PC-3 (cell line): ENCODE measurements around the gene UNC13C. TPM values are rescaled to one million over a fixed set of nuclear protein-coding genes. Genes with fewer than 3 reads are reported as not detected.

ENCODE experiments used
- ATAC-seq: fragments of 200-7000 bp; cut with Tn5 transposase; 2 replicates; pipeline ENCODE4 v1.9.1; 2020; ENCODE audit warnings: mild to moderate bottlenecking, moderate library complexity
- BruUV-seq: library from RNA; stranded (reverse); fragments of 400-500 nt; replicated peaks from 2 replicates; lab custom pipeline; 2021; lab: Mats Ljungman, UMichigan
- CTCF ChIA-PET: fragments of 300-600 bp; sonication (Branson Sonifier 250); formaldehyde crosslinking; loops from one replicate; lab custom pipeline; 2022; ENCODE audit warnings: antibody characterized with exemption; lab: Charles Lee
- POLR2A ChIA-PET: fragments of 300-600 bp; sonication (Branson Sonifier 250); formaldehyde crosslinking; loops from one replicate; lab custom pipeline; 2022; ENCODE audit warnings: antibody characterized with exemption; ENCODE audit not compliant: unreplicated experiment; lab: Charles Lee
- DNase-seq: peaks from one replicate; pipeline ENCODE4 v3.0.0-alpha.2; 2015
- H2AFZ ChIP-seq: fragments of 300-600 bp; sonication (generic); 2 replicates; pipeline ENCODE4 v1.6.0; 2016; ENCODE audit warnings: antibody characterized with exemption, low read length
- H3F3A ChIP-seq: fragments of 300-600 bp; sonication (generic); one replicate; pipeline ENCODE4 v1.6.0; 2017; ENCODE audit warnings: antibody characterized with exemption, low read length, control low read depth, mild to moderate bottlenecking; ENCODE audit not compliant: unreplicated experiment
- H3K27ac ChIP-seq: fragments of 300-600 bp; sonication (generic); 2 replicates; pipeline ENCODE4 v1.5.1; 2016; ENCODE audit warnings: mild to moderate bottlenecking, low read length
- H3K27me3 ChIP-seq: fragments of 300-600 bp; sonication (generic); 2 replicates; pipeline ENCODE4 v1.6.1; 2016; ENCODE audit warnings: low read length, mixed read lengths
- H3K36me3 ChIP-seq: fragments of 300-600 bp; sonication (generic); 2 replicates; pipeline ENCODE4 v1.6.1; 2016; ENCODE audit warnings: low read depth, mixed run types, low read length, mixed read lengths
- H3K4me1 ChIP-seq: fragments of 300-600 bp; sonication (generic); 2 replicates; pipeline ENCODE4 v1.5.1; 2016; ENCODE audit warnings: low read length; ENCODE audit not compliant: insufficient read depth
- H3K4me2 ChIP-seq: fragments of 300-600 bp; sonication (generic); 2 replicates; pipeline ENCODE4 v1.6.0; 2016; ENCODE audit warnings: low read length
- H3K4me3 ChIP-seq: fragments of 300-600 bp; sonication (generic); 2 replicates; pipeline ENCODE4 v1.5.1; 2016; ENCODE audit warnings: mild to moderate bottlenecking, low read length, mixed read lengths
- H3K79me2 ChIP-seq: fragments of 300-600 bp; sonication (generic); 2 replicates; pipeline ENCODE4 v1.6.1; 2017; ENCODE audit warnings: low read length, mixed read lengths
- H3K9ac ChIP-seq: fragments of 300-600 bp; sonication (generic); 2 replicates; pipeline ENCODE4 v1.6.0; 2016; ENCODE audit warnings: mild to moderate bottlenecking, low read length
- H3K9me2 ChIP-seq: fragments of 300-600 bp; sonication (generic); replicated peaks from 2 replicates; pipeline ENCODE4 v1.6.1; 2016; ENCODE audit warnings: mixed run types, low read length, mixed read lengths
- H3K9me3 ChIP-seq: fragments of 300-600 bp; sonication (generic); 2 replicates; pipeline ENCODE4 v1.6.1; 2016; ENCODE audit warnings: low read length, mixed read lengths
- H4K20me1 ChIP-seq: fragments of 300-600 bp; sonication (generic); 2 replicates; pipeline ENCODE4 v1.6.1; 2016; ENCODE audit warnings: low read length, mixed read lengths
- CTCF ChIP-seq: fragments of 300-600 bp; sonication (generic); conservative IDR thresholded peaks from 2 replicates; pipeline ENCODE4 v1.5.1; 2017; ENCODE audit warnings: antibody characterized with exemption, low read depth, mild to moderate bottlenecking, low read length
- EZH2 ChIP-seq: fragments of 300-600 bp; sonication (generic); IDR thresholded peaks from one replicate; pipeline ENCODE4 v1.6.1; 2017; ENCODE audit warnings: antibody characterized with exemption, mild to moderate bottlenecking, low read length; ENCODE audit not compliant: unreplicated experiment
- EZH2phosphoT487 ChIP-seq: fragments of 300-600 bp; sonication (generic); IDR thresholded peaks from 2 replicates; pipeline ENCODE4 v1.6.1; 2018; ENCODE audit warnings: mild to moderate bottlenecking, antibody characterized with exemption, low read length, borderline replicate concordance
- intact Hi-C: fragments of 100-400 bp; cut with micrococcal nuclease; formaldehyde crosslinking; loops from 2 replicates; pipeline ENCODE4 v1.9.0; 2023
- total RNA-seq: library from RNA; depleted of rRNA; stranded (reverse); fragments of >200 nt; gene quantifications from 2 replicates; pipeline ENCODE4 v1.2.3, GENCODE V29; 2014

UNC13C gene
- total RNA-seq, 1 experiment from 2014 or later, result not detected

GRCh38 chr15:54033356-54033860 is 55.2 kb downstream of the UNC13C start:
- Histone ChIP-seq H3K9me3 (no peaks in the 10 kb centered on the region), H2AFZ (no peak overlapping the region), H3K4me1 (no peaks in the 10 kb centered on the region), H3K9ac (no peak overlapping the region), H3K27me3 (no peaks in the 10 kb centered on the region), H3K27ac (no peak overlapping the region), H3F3A (no peaks in the 10 kb centered on the region), H3K4me3 (no peak overlapping the region), H4K20me1 (no peaks in the 10 kb centered on the region), H3K36me3 (no peaks in the 10 kb centered on the region), H3K79me2 (no peaks in the 10 kb centered on the region), H3K9me2 (no peaks in the 10 kb centered on the region), H3K4me2 (no peak overlapping the region)
- DNase-seq (no peak), ATAC-seq (no peak)
- intact Hi-C loops, result no loop called here
- TF ChIP-seq EZH2 (no peak), EZH2phosphoT487 (no peak), CTCF (no peak)
- ChIA-PET POLR2A (no interaction called here), CTCF (no interaction called here)
- BruUV-seq, result no TSS peak

- Histone ChIP-seq H3F3A (no peaks in the 10 kb centered on the region), H3K4me2 (no peak overlapping the region), H3K27ac (no peak overlapping the region), H3K79me2 (no peaks in the 10 kb centered on the region), H3K4me1 (no peaks in the 10 kb centered on the region), H3K4me3 (no peak overlapping the region), H4K20me1 (no peaks in the 10 kb centered on the region), H3K36me3 (no peaks in the 10 kb centered on the region), H2AFZ (no peak overlapping the region), H3K9me2 (no peaks in the 10 kb centered on the region), H3K9ac (no peak overlapping the region), H3K9me3 (no peaks in the 10 kb centered on the region), H3K27me3 (no peaks in the 10 kb centered on the region)
- intact Hi-C loops, result no loop called here
- no peak for DNase-seq
- CTCF ChIA-PET, result no interaction called here
- TF ChIP-seq CTCF (no peak), EZH2 (no peak), EZH2phosphoT487 (no peak)
- BruUV-seq, result no TSS peak
- no peak for ATAC-seq
- POLR2A ChIA-PET, result no interaction called here
Measured at GRCh38 chr15:54033869-54034458, 55.7 kb downstream of the UNC13C start.

GRCh38 chr15:54035616-54036015 is 57.4 kb downstream of the UNC13C start:
- DNase-seq (no peak), ATAC-seq (no peak)
- H2AFZ ChIP-seq, result no peak overlapping the region
- H3F3A ChIP-seq, result no peaks in the 10 kb centered on the region
- no TSS peak for BruUV-seq
- no peaks in the 10 kb centered on the region for H4K20me1 ChIP-seq
- POLR2A ChIA-PET, result no interaction called here
- no peaks in the 10 kb centered on the region for H3K79me2 ChIP-seq
- no peak overlapping the region for H3K9ac ChIP-seq
- no peaks in the 10 kb centered on the region for H3K27me3 ChIP-seq
- no peaks in the 10 kb centered on the region for H3K9me2 ChIP-seq
- H3K4me3 ChIP-seq, result no peak overlapping the region
- no peak overlapping the region for H3K27ac ChIP-seq
- H3K4me2 ChIP-seq, result no peak overlapping the region
- H3K9me3 ChIP-seq, result no peaks in the 10 kb centered on the region
- TF ChIP-seq EZH2phosphoT487 (no peak), CTCF (no peak), EZH2 (no peak)
- no peaks in the 10 kb centered on the region for H3K36me3 ChIP-seq
- no peaks in the 10 kb centered on the region for H3K4me1 ChIP-seq
- intact Hi-C loops, result no loop called here
- CTCF ChIA-PET, result no interaction called here
